ENCODE measurements around the gene GLRX5.
"Not testable (repeated sequence)": the region's sequence is repeated elsewhere in the genome, so short reads cannot be mapped to it uniquely, and the experiment has no call there.

GLRX5 gene

DNA sequence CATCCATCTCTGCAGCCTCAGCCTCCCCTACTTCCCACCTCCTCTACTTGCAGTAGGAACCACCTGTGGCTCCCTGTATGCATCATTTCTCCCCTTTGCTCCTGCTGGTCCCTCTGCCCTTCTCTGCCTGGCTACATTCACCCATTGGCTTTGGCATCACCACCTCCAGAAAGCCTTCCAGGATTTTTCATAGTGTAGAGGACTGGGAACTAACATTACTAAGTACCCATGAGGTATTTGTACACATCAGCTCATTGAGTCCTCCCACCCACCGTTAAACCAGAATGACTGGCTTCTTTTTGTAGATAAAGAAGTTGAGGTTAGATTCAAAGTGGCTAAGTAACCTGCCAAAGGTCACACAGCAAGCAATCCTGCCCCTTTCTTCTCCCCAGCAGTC is 35.5 kb upstream of the GLRX5 start:
- peak in 1 of 4 experiments; percentile 13 for DNase-seq

DNA sequence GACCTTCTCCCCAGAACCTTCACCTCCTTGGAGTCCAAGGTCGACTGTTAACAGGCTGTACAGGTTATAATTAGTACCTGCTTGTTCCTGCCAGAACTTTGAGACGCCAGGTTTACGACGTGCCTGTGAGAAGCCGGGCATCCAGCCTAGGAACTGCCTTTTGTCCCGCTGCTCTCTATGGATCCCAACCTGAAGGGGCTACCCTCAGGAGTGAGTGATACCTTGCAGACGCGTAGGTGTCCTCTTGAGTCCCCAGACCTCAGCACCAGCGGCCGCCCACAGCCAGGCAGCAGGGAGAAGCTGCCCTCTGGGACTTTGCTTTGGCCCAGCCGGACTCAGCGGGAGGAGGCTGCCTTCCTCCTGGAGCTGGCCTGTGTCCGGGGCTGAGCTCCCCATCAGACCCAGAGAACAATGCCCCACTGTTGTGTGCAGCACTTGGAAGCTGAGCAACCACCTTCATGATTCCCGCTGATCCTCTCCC is 34.6 kb upstream of the GLRX5 start:
- no peak for DNase-seq

DNA sequence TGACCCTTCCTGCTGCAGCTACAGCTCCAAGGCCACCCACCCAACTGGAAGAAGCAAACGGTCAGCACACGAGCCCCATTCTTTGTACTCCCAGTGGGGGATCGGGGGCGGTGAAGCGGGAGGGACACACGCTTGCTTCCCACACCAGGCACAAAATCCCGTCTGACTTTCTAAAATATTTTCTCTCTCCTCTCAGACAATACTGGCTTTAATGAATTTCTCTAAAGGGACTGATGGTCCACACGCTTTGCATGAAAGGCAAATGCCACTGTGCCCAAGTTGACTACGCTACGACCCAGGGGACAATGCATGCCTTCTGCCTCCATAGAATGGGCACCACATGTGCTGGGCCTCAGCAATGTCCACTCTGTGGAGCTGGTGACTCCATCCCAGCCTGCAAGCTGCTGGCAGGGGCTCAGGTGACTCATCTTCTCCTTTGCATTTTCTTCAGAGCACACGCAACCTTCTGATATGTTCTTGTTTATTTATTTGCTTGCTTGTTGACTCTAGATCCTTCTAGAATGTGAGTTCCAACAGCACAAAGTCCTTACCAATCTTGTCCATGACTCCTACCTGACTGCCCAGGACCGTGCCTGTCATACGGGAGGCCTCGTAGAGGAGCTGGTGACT is 34.0 kb upstream of the GLRX5 start:
- DNase-seq: peak in 3 of 4 experiments; percentile 34 to 50 (median 44)

DNA sequence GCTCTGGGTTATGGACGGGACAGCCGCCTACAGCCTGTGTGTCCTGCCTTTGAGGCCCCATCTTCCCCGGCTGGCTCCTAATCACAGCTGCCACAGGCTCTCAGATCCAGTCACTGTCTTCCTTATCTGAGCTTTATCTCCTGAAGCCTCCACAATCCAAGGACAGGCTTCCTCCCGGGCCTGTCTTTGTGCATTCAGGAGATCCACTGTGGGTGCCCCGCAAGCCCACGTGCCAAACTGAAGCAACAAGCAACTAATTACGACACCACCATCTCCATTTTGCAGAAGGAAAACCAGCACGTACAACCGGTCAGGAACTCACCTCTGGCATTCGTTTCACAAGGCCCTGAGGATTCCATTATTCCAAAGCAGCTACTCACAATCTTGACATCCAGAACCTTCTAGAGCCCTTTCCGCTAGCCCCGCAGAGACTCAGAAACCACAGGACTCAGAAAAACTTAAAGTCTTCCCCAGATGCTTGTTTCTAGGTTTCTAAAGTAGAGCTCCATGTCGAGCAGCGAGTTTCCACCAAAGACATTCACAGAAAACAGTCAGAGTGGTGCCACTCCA is 32.4 kb upstream of the GLRX5 start:
- DNase-seq: peak; percentile 48 to 73 (median 70)

DNA sequence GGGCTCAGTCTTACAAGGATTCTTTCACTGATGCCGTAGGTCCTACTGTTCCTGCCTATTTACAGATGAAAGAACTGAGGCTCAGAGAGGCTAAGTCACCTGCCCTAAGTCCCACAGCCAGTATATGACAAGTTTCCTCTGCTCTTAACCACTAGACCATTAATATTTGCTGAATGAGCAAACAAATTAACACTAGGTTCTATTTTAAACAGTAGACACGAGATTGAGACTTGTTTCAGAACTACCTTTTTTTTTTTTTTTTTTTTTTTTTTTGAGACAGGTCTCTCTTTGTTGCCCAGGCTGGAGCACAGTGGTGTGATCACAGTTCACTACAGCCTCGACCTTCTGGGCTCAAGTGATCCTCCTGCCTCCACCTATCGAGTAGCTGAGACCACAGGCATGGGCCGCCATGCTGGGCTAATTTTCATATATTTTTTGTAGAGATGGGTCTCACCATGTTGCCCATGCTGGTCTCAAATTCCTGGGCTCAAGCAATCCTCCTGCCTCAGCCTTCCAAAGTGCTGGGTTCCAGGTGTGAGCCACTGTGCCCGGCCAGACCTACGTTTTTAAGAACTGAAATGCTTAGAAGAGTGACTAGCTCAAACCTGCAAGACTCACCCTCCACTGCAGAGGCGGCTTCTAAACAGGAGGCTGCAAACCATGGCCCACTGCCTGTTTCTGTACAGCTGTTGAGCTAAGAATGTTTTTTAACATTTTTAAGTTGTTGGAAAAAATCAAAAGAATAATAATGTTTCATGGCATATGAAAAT is 31.3 kb upstream of the GLRX5 start:
- DNase-seq: peak in 1 of 4 experiments; percentile 1

DNA sequence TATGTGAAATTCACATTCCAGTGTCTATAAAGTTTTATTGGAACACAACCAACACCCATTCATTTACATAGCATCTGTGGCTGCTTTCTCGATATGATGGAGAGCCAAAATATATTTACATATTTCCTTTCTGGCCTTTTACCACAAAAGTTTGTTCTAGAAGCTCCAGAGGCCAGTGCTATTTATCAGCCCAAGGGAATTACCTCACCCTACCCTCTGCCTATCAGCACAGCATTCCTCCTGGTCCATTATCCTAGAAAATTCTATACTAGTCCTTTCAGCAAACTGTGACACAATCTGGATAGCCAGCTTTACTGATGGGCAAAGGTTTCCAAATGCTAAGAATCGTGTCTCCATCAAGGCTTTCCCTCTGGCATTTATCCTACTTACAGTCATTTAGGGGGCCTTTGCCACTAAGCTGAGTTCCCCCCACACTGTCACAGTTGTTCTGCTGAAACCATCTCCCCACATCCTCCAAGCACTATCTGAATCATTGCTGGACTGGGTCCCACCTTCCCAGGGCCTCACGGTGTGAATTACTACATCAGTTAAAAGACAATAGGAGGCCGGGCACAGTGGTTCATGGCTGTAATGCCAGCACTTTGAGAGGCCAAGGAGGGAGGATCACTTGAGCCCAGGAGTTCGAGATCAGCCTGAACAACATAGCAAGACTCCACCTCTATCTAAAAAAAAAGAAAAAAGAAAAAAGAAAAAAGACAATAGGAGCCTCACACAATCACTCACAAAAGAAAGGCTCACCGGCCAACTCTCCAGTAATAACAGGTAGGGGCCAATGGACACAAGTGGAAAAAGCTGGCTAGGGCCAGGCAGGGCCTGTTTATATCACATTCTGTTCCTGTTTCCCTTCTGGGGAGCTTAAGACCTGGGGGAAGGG is 30.5 kb upstream of the GLRX5 start:
- DNase-seq: no peak

DNA sequence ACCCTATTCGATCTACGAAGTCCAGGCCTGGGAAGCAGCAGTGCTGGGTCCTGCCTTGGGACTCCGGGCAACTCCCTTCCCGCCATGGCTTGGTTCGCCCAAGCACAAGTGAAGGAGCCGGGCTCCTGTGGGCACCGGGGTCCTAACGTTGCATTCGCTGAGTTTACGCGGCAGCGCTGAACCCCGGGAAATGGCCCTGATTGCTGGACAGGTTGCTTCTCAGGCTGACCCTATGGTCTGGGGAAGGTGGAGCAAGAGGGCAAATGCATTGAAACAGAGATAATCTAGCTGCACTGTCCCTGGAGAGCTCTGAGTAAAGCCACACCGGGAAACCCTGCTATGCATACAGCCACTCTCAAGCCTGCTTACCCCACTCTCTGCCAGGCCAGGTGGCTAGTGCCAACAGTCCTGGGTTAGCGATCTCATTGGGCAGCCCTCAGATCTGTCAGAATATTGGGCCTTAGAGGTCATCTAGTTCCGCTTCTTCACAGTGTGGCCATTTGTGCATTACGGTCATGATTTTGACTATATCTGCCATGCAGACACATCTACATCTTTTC is 29.7 kb upstream of the GLRX5 start:
- no peak for DNase-seq

DNA sequence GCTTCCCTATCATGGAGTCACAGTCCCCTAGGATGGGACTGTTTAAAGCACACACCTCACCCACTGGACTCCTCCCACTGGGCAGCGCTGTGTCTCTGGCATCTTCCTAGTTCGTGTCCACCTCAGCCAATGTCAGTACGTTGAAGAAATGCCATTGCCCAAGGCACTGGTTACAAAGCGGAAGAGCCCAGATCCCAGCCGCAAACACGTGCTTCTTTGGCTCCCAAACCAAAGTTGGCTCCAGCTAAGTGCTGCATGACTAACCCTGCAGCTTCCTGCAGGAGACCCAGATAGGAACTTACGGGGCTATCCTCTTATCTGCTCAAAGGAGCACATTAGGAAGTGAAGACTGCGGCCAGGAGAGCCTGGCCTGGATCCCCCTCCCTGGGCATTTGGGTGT is 27.7 kb upstream of the GLRX5 start:
- peak; percentile 92 to 96 (median 94) for DNase-seq

DNA sequence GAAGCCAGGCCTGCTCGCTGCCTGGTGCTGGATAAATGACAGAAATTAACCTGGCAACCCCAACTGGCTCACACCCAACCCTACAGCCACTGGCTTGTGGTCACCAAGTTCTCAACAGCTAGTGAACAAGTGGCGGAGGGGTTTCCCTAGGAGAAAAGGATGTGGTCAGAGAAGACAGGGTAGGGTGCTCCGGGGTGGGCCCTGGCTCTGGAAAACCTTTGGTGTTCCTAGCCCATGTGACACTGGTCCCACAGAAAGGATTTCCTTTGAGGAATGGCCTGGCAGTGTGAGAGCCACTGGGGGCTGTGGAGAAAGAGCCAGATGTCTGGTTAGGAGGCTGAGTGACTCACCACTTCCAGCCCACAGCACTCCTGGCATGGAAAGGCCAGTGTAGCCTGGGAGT is 27.1 kb upstream of the GLRX5 start:
- DNase-seq: peak in 2 of 4 experiments; percentile 27 to 39

DNA sequence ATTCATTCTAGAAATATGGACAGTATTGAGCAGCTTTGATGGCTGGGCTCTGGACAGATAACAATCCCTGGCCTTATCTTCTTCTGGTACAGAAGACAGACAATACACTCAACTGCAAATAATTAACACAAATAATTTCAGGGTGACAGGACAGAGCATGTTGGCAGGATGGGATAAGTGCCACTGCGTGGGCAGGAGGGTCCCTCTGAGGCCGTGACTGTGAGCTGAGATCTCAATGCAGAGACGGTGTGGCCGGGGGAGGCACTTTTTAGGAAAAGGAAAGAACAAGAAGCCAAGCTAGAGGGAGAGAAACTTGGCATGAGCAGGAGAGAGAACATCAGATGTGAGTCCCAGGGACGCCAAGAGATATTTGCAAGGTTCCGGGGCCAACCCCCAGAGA is 26.5 kb upstream of the GLRX5 start:
- no peak for DNase-seq

DNA sequence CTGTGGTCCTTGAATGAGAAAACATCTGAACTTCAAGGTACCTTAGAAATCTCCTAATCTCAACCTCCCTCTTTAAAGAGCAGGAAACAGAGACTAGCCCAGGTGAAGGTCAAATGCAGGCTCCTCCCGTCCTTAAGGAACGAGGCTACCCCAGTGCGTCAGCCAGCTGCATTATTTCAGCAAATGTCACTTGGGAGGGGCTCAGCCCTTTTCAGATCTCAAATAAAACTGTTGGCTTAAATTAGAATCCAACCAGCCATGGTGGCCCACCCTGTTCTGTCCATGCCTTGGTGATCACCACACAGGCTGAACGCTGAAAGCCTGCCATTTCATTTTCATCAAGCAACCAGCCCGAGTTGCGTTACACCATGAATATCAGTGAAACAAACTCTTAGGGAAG is 25.4 kb upstream of the GLRX5 start:
- DNase-seq: no peak

DNA sequence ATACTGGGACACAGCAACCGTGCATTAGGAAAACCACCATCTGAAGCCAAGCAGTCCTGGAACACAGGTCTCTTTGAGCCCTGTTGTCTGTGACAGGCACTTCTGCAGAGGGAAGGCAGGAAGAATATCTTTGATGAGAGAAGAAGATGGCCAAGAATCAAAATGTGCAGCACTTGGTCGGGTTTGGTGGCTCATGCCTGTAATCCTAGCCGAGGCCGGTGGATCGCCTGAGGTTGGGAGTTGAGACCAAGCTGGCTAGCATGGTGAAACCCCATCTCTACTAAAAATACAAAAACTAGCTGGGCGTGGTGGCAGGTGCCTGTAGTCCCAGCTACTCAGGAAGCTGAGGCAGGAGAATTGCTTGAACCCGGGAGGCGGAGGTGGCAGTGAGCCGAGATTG is 24.5 kb upstream of the GLRX5 start:
- not testable (repeated sequence) for DNase-seq

DNA sequence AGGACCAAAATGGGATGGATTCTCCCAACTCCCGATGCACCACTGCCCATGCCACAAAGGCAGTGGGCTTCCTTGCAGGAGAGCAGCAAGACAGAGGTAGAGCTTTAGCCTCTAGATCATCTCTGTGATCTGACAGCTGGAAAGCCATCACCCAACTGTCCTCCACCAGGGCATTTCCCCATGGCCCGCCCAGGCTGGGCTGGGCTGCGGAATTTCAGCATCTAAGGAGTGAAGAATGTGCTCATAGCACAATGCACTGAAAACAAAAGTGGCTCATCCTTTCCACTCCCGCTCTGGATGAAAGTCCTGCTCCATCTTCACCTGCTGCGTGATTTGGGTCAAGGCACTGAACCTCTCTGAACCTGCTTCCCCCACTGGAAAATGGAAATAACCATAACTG is 24.0 kb upstream of the GLRX5 start:
- DNase-seq: no peak

DNA sequence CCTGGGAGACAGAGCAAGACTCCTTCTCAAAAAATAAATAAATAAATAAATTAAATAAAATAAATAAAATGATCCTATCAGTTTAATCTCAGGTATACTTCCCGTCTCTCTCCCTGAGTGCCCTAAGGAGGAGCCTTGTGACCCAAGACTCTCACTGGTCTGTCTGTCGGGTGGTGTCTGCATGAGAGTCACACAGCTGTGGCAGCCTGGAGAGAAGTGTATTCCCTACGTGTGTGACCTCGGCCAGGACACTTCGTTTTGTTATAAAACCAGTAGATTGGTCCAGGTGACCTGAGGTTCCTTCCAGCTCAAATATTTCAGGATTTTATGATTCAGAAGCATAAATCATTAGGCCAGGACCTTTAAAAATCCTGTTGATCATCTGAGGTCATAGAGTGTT is 23.2 kb upstream of the GLRX5 start:
- DNase-seq: no peak

DNA sequence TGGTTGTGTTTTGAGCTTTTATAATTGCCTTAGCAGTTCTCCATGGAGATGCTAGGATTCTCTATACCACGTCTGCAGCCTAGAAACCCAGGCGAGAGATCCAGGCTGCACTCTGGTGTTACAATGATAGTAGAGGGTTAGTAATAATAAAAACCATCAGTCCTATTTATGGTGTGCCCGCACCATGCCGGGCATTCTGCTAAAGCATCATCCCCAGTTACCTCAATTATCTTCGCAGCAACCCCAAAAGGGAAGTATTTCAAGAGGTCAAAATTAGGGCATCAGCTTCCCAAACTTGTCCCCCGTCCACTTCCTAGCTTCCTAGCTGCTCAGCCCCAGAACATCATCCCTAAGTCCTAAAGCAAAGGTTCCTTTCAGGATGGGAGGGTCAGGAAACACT is 21.6 kb upstream of the GLRX5 start:
- peak in 1 of 4 experiments; percentile 29 for DNase-seq

DNA sequence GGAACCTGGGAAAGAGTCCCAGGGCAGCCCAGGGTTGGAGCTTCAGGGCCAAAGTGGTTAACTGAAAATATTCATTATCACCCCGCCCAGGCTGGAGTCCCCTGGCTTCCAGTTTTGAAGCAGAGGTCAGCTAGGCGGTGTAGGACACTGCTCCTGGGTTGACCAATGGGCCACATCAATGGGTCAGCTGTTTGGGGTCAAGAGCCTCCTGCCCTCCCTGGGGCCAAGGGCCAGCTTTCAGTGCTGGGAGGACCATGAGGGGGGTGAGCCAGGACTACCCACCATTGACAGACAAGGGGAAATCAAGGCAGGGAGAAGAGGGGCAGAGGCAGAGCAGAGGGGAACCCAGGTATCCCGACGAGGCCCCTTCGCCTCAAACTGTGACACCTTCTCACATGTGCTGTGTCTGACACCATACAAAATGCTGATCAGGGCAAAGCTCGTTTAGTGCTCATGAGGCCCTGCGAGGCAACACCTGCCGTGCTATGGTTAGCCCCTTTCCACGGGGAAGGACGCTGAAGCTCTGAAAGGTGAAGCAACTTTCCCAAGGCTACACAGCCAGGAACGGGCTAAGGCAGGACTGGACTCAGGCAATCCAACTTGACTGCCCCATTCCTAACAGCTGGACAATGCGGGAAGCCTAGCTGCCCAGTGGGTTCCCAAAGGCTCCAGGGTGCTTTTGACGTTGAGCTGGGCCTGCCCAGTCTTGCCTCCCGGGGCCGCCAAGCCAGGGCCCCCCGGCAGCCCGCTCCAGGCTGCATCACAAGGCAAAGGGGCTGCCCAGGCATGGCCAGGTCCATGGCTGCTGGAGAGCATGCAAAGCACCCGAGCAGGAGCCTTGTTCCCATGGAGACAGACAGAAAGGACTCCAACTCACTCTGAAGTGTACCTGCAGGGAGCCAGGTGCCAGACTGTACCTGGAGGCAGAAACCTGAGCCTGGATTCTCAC is 20.4 kb upstream of the GLRX5 start:
- no peak for DNase-seq

DNA sequence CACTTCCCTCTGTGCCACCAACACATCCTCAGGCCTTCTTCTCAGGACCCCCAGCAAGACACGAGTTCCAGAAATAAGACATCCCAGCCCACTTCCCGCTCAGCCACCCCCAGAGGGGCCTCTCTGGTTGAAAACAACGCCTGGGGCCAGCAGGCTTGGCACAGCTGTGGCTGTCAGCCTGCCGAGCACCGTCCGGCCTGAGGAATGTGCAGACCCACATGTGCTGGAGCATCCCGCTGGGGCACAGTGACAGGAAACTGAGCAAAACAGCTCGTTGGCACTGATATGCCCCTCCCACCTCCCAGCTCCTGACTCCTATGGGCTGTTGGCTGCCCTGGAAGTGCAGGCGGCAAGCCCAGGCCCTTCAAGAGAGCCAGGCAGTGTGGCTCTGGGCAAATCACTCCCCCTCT is 19.8 kb upstream of the GLRX5 start:
- DNase-seq: peak in 3 of 4 experiments; percentile 24 to 51 (median 37)

DNA sequence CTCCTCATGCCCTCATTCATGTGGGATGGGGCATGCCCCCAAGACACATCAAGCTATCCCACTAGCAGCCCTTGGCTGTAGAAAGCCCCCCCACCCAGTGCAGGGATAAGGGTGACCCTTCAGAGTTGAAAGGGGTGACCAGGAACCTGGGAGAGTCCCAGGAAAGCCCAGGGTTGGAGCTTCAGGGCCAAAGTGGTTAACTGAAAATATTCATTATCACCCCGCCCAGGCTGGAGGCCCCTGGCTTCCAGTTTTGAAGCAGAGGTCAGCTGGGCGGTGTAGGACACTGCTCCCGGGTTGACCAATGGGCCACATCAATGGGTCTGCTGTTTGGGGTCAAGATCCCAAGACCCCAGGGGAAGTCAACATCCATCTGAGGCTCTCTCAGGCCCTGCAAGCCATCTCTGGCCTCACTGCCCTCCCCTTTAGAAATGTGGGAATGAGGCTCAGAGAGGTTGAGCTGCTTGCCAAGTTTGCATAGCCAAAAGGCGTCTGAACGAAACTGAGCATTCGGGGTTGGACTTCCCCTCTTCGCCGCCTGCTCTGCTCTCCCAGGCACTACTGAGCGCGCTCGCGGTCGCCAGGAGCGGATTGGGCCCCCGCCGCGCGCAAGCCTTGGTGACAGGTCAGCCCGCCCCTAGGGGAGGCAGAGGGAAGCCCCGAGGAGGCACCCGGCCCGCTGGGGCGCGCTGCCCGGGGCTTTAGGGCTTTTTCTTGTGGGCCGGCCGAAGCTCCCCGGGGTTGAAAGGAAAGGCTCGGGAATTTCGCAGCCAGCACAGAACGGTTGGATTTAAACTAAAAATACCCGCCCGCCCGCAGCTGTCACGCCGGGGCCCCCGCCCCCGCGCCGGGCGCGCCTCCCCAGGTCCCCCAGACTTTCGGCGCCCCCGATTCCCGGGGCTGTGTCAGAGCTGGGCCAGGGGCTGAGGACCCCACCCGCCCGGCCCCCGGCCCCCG is 19.0 kb upstream of the GLRX5 start:
- peak; percentile 87 to 95 (median 90) for DNase-seq

DNA sequence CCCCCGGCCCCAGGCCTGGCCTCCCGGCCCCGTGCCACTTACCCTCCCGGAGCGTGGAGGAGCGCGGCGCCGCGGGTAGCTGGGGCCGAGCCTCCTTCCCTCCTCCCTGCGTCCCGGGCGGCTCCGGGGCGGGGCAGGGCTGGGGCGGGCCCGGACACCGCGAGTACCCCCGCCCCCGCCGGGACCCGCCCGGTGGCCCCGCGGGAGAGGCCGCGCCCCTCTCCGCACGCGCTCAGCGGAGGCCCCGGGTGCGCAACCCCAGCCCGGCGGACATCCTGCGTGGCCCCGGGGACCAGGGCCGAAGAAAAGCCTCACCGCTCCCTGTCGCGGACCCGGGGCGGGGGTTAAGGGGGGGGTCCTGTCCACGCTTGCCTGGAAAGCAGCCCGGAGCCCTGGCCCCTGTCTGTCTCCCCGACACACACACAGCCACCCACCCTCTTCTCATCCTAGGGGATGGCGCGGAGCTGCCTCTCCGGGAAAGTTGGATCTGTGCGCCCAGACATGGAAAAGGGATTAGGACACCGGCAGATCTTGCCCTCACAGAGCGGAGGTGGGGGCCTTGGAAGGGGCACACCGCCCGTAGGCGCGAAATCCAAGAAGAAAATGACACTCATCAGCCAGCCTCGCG is 18.2 kb upstream of the GLRX5 start, which contains the start of gene SYNE3:
Gene SYNE3, minus strand, starts transcription at position 97 of the 628 bp plus-strand sequence. CDS start 40,829 bp downstream, outside the sequence.
- peak; percentile 35 to 87 (median 72) for DNase-seq

All from suppressor macrophage (primary cell).